ENCODE measurements around the gene OGFOD2.

OGFOD2 gene

DNA sequence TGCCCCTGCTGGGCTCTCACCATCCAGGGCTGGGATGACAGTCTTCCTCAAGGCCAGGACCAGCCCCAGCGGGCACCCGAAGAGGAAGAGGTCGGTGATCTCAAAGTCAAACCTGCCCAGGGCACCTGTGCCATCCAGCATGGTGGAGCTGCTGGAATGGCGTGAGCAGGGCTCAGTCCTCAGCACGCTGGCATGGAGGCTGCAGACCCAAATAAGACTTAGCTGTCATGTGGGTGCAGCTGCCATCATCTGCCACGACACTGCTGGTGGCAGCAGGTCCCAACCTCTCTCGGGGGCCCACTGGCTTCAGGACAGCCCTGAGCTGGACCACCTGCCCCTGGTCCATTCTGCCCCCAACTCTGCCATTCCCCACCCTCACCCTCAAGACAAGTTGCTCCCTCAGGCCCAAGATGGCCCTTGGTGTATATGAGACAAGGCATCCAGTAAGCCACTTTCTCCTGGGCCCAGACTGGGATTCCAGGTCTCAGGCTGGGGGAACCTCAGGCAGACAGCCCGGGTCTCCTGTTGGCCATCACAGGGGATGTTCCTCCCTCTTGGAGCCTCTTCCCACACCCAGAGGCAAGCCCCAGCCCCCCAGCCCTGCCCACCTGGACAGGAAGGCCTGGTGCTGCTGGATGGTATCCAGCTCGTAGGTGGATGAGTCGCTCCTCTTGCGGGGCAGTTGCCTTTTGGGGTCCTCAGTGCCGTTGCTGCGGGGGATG lies 19.9 kb downstream of the OGFOD2 start:
- DNase-seq (ENCODE audit: insufficient read length, low spot score), result no peak
- TF ChIP-seq CTCF (IDR thresholded peaks at IDR 0.05; ENCODE audit: insufficient read depth, missing control alignments), result no peak
- no peak for FAIRE-seq

DNA sequence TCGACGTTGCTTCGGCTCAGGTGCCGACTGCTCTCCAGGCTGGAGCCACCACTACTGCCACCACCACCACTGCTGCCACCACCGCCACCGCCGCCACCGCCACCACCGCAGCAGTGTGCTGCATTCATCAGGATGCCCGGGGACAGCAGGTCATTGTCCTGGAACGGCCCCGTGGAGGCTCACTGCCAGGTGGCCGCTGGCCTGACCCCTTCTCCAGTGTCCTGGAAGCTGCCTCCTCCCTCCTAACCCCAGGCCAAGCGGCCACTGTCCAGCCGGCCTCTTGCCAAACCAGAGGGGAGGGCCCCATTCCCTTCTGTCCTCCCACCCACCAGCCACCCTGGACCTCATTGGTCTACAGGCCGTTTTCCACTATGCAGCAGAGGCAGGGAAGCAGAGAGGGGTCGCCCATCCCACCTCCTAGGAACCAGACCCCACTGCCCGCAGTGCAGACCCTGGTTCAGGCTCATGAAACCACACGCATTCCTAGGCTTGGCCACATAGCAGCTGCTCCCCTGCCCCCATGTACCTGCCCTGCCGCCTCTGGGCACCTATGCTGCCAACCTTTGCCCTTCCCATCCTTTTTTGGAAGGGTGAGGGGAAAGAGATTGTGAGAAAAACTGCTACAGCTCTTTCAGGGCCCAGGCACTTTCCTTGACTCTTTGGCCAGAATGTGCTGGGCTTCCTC lies 20.6 kb downstream of the OGFOD2 start:
- no peak for DNase-seq (ENCODE audit: insufficient read length, low spot score)
- FAIRE-seq, result no peak
- no peak for TF ChIP-seq CTCF (IDR thresholded peaks at IDR 0.05; ENCODE audit: insufficient read depth, missing control alignments)

DNA sequence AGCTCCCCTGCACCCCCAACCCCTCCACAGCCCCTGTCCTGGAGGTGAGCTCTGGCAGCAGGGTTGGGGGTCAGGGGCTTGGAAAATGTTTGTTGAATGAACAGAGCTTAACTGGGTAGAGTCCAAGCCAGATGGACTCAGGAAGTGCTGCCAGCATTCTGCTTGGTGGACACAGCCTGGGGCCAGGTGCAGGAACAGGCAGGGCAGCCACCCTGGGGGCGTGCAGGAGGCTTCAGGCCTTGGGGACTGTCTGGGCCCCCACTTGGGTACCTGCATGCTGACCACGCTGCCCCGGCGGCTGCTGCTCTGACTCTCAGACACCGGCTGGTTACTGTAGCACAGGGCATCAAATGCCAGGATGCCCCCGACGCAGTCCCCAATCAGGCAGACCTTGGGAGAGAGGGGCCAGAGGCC lies 21.2 kb downstream of the OGFOD2 start:
- FAIRE-seq, result no peak
- no peak for DNase-seq (ENCODE audit: insufficient read length, low spot score)
- TF ChIP-seq CTCF (IDR thresholded peaks at IDR 0.05; ENCODE audit: insufficient read depth, missing control alignments), result no peak

- no peak for TF ChIP-seq CTCF (IDR thresholded peaks at IDR 0.05; ENCODE audit: insufficient read depth, missing control alignments)
- DNase-seq (ENCODE audit: insufficient read length, low spot score), result no peak
- FAIRE-seq, result no peak
These were observed 21.7 kb downstream of the OGFOD2 start for GRCh38 chr12:122996621-122997342.

GRCh38 chr12:122997343-122998250 lies 22.6 kb downstream of the OGFOD2 start:
- TF ChIP-seq CTCF (IDR thresholded peaks at IDR 0.05; ENCODE audit: insufficient read depth, missing control alignments), result no peak
- DNase-seq (ENCODE audit: insufficient read length, low spot score) (no peak), FAIRE-seq (no peak)

- TF ChIP-seq CTCF (IDR thresholded peaks at IDR 0.05; ENCODE audit: insufficient read depth, missing control alignments), result no peak
- FAIRE-seq, result no peak
These were observed 23.3 kb downstream of the OGFOD2 start for GRCh38 chr12:122998316-122998715.

More at GRCh38 chr12:122998316-122998715, 23.3 kb downstream of the OGFOD2 start:
- no peak for DNase-seq (ENCODE audit: insufficient read length, low spot score)
